GM19468 (cell line): ENCODE results near the gene PGAM1.
"Not testable (repeated sequence)": the region's sequence is repeated elsewhere in the genome, so short reads cannot be mapped to it uniquely, and the experiment has no call there.

ENCODE experiments used
- ATAC-seq: cut with Tn5 transposase; IDR thresholded peaks from one replicate; pipeline ENCODE4 v1.9.1; 2021; ENCODE audit warnings: mild to moderate bottlenecking, moderate library complexity, moderate number of reproducible peaks; ENCODE audit not compliant: unreplicated experiment; ENCODE audit errors: extremely low read depth

PGAM1 gene

GRCh38 chr10:97407211-97407951 lies 18.6 kb upstream of the PGAM1 start:
- ATAC-seq: no peak

DNA sequence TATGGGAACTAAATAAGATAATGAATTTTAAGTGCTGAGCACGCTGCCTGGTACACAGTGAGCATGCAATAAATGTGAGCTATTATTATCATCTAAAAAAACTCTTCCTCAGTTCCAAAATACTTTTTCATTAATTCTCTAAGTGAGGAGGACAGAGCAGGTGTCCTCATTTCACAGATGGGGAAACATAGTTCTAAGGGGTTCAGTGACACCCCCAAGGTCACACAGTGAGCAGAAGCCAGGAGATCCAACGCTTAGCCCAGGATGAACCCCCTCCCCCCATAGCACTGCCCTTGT lies 18.1 kb upstream of the PGAM1 start:
- ATAC-seq: no peak

DNA sequence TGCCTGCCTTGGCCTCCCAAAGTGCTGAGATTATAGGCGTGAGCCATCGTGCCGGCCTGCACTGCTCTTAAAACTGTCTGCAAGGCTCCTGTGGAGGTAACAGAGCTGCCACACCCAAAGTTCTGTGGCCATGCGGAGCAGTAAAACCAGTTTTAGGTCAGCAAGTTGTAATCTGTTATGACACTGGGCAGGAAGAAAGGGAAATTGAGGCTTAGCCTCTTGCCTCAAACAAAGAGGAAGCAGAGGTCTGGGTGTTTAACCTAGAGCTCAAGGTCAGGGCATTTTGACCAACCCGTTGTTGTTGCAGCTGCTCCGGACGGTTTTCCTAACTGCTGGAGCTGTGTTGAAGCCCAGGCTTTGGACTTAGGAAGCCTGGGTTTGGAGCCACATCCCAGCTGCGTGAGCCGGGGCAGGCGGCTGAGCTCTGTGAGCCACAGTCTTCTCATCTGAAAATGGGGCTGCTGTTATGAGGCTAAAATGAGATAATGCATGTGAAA lies 17.4 kb upstream of the PGAM1 start:
- ATAC-seq: no peak

DNA sequence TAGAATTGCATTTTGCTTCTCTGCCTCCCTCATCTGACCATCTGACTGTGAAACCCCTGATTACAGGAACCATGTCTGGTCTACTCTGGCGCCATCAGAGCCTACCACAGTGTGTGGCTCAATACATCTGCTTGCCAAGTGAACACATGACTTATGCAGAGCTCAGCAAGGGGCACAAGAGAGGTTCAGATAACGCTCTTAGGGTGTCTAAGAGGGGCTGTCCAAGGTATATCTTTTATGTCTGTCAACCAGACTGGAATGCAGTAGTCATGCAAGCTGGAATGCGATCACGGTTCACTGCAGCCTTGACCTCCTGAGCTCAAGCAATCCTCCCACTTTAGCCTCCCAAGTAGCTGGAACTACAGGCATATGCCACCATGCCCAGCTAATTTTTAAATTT lies 14.6 kb upstream of the PGAM1 start:
- no peak for ATAC-seq

GRCh38 chr10:97412891-97413304 lies 13.1 kb upstream of the PGAM1 start:
- no peak for ATAC-seq

DNA sequence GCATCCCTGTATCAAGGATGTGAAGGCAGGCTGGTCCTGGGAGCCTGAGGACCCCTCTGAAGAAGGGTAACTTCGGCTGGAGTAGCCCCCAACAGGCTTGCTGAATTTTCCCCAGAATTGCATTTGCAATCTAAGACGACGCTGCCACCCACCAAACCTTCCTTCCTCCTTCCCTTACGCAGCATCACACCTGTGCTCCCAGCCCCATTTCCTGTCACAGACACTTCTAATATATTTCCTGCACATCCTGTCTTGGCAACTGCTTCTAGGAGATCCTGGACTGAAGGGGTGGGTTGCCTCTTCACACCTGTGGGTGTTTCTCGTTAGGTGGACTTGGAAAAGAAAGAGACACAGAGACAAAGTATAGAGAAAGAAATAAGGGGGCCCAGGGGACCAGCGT lies 9.4 kb upstream of the PGAM1 start:
- ATAC-seq: no peak

DNA sequence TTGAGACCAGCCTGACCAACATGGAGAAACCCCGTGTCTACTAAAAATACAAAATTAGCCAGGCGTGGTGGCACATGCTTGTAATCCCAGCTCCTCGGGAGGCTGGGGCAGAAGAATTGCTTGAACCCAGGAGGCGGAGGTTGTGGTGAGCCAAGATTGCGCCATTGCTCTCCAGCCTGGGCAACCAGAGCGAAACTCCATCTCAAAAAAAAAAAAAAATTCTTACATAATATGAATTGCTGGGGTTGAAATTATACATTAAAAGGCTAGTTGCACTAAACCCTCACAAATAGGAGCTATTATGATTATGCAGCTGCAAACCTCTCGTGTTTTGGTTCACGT lies 2.3 kb upstream of the PGAM1 start:
- not testable (repeated sequence) for ATAC-seq

- no peak for ATAC-seq
Observed at GRCh38 chr10:97426776-97427570, 982 bp downstream of the PGAM1 start.

DNA sequence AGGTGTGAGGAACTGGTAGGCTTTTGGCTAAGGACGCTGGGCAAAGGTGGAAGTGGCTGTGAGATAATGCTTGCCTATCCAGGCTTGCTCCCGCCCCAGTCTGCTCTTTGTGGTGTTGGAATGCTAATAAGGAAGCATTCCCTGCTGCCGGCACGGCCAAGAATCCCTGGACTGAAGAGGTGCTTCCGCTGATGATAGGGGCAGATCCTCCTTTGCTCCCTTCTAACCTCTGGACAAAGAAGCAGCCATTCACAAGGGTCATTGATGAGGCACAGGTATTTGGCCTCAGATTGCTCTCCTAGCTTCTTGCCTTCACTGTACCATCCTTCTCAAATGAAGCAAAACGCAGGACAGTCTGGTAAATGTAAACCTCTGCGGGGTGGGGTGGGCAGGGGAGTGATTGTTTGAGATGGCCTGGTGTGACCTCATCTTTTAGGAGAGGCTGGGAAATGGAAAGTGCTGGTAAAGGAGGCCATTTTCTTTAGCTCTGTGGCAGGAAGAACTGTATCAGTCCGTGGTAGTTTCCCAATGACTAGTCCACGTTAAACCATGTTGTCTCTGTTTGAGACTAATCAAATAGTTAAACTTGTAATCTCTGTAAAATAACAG lies 1.7 kb downstream of the PGAM1 start:
- ATAC-seq: no peak

GRCh38 chr10:97428572-97428981 lies 2.6 kb downstream of the PGAM1 start:
- ATAC-seq: no peak

DNA sequence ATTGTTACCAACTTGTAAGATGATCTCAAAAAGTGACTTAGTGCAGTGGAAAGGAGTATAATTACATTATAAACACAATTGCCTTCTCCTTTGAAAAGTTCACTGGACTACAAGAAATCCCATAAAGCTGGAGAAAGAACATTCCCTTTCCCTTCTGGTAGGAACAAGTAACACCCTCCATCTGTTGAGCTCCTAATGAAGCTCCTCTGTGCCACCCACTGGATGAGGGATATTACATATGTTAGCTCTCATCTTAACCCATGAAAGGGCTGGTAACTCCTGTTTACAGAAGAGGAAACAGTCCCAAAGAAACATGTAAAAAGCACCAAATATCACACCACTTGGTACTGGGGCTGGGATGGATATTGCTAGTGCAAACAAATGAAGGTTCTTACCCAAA lies 8.1 kb downstream of the PGAM1 start:
- ATAC-seq: no peak

- ATAC-seq: no peak
Observed at GRCh38 chr10:97434557-97434956, 8.6 kb downstream of the PGAM1 start.

- no peak for ATAC-seq
Observed at GRCh38 chr10:97435211-97435610, 9.2 kb downstream of the PGAM1 start.

- no peak for ATAC-seq
Observed at GRCh38 chr10:97442277-97442676, 16.3 kb downstream of the PGAM1 start.

GRCh38 chr10:97444212-97444611 lies 18.2 kb downstream of the PGAM1 start:
- no peak for ATAC-seq

- ATAC-seq: no peak
Observed at GRCh38 chr10:97445357-97445721, 19.3 kb downstream of the PGAM1 start.

DNA sequence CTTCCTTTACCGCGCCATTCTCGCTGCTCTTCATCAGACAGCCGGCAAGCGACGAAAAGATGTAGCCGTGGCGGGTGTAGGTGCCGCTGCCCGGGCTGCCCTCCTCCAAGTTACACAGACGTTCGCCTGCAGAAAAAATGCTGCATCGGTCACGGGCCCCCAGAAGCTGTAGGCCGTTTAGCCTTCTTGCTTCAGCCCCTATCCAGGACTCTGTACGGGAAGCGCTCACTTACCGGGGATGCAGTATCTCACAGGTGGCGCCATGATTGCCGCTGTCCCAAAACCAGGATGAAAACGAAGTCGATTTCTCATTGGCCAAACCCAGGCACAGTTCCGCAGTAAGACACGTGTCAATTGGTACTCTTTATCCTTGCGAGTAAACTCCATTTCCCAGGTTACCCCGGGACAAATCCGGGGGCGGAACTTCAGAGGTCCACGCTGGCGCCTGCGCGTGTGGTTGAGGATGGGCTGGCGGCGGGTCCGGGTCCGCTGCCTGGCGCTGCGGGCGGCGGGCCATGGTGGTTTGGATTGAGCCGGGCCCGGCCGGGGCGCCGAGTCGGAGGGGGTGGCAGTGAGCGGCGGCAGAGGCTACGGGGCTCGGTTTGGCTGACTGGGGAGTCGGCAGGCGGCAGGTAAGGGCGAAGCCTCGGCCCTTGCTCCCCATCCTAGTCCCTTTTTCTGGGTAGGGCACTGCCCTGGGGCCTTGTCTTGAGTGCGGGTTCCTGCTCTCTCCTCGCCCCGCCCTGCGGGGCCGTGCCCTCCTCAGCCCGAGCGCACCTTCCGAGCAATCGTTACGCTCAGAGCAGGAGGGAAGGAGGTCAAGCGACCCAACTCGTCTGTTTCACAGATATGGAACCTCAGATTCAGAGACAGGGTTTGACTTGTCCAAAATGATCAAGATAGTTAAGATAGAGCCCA lies 20.0 kb downstream of the PGAM1 start, which contains the start of the genes EXOSC1 and ZDHHC16:
Gene EXOSC1, minus strand, starts transcription at position 285 of the 918 bp plus-strand sequence. Its CDS starts 21 bp downstream, at position 264.
Gene ZDHHC16, plus strand, starts transcription at position 454 of the 918 bp plus-strand sequence. CDS start 5,501 bp downstream, outside the sequence.
- peak; percentile 95 for ATAC-seq

DNA sequence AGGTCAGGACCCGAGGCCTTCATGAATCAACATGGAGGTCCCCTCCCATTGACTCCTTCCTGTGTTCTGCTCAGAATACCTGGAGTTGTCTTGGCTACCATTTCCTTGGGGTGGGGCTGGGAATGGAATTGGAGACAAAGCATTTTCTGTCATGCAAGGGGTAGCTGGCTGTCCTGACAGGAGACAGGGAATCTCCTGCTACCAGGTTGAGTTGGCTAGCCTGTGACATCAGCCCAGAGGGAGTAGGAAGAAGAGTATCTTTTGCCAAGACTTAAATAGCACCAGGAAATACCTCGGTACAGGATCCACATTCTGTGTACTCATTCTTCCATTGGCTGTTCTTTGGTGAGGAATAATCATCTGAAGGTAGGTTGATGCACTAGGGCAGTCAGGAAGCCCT lies 24.8 kb downstream of the PGAM1 start:
- ATAC-seq: no peak

DNA sequence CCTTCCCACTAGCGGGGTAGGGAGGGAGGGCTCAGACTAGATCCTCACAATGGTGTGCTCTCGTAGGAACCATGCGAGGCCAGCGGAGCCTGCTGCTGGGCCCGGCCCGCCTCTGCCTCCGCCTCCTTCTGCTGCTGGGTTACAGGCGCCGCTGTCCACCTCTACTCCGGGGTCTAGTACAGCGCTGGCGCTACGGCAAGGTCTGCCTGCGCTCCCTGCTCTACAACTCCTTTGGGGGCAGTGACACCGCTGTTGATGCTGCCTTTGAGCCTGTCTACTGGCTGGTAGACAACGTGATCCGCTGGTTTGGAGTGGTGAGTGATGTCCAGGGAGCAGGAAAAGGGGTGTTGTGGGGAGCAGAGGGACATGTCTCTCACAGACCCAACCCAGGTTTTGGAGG lies 25.6 kb downstream of the PGAM1 start:
- ATAC-seq: no peak

DNA sequence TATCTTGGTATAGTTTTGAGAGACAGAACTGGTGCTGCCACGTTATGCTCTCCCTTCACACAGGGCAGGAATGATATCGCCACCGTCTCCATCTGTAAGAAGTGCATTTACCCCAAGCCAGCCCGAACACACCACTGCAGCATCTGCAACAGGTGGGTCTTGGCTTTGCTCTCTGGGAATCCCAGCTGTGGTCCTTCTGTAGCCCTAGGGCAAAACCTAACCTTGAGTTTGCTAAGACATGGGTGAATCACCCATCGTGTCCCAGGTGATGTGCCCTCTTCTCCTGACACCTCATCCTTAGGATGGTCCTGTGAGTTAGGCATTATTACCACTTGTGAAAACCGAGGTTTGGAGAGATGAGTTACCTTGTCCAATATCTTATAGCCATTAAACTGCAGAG lies 26.4 kb downstream of the PGAM1 start:
- no peak for ATAC-seq
